GM21529 (cell line): ENCODE data around the gene SCFD1.

Experiments used
- ATAC-seq: cut with Tn5 transposase; IDR thresholded peaks from one replicate; pipeline ENCODE4 v1.9.1; 2021; ENCODE audit not compliant: unreplicated experiment

Gene SCFD1

DNA sequence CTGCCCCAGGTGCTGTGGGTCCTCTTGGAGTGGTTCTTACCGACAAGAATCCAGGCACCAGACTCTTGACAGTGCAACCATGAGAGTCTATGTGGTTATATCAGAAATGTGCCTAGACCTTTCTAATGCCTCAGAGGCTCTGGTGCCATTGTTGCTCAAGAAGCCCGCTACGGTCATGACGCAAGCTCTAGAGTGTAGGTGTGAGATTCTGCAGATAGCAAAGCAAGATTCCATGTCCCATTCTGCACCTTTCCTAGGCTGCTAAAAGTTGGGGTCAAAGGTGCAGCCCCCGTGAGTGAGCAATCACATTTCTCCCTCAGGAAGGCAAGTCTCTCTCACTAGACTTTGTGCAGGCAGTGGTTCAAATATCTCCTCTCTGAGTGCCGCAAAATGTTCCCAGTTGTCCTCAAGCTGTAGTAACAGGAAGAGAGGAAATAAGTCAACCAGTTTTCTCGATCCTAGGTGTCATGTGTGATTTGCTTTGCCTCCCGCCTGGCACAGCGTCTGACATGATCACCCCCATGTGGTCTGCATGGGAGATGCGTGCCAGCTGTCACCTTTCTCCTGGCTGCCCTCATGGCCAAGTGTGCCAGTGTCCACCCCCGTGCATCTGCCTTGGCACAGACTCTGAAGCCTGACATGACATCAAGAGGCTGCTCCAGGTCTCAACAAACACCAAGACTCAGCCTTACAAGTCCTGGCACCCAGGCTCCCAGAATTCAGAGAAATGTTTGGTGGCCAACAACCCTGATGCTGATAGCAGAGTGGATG lies 129.7 kb downstream of the SCFD1 start:
- ATAC-seq, result no peak

DNA sequence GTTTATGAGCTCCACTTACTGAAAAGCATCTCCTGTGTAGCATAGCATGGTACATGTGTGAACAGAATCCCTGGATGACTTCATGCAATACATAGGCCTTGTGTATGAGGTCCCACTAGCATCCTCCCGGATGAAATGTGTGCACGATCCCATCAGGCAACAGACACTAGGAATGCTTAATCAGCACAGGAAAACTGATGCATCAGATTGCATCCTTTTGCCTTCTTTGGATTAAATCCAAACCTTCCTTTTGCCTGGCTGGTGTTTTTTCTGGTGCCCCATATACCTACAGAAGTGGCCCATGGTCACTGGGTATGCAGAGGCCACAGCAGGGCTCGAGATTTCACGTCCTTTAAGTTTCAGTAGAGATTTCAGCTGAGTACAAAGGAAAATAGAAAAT lies 131.3 kb downstream of the SCFD1 start:
- no peak for ATAC-seq

DNA sequence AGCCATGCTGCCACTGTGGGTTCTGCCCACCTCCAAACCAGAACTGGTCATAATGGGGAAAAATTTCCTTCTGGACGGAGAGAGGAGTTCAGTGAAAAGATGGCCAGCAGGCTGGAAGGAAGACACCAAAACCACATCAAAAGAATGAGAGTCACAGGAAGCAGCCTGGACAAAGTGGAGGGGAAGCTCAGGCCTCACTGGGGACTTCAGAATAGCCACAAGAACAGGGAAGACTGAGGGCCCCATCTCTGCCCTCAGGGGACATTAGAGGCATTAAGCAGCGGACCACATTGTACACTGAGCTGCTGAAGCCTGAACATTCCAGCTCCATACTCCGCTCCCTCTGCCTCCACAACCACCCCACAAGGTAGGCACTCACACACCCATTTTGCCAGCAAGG lies 132.7 kb downstream of the SCFD1 start:
- no peak for ATAC-seq

DNA sequence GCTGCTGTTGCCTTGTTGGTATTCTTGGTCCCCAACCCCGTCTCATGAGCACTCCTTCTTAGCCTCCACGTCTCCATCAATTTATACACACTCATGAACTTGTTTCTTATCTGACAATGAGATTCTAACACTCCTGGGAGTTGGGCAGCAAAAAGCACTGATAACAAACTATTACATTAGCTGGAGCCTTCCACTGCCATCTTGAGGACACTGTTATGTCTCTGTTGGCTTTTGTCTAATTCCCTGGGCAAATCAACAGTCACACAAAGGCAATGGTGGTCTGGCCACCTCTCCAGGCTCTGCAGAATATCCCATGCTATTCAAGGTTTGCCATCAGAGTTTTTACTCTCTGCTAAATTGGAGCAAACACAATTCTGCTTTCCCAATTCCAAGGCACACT lies 134.5 kb downstream of the SCFD1 start:
- ATAC-seq, result no peak

DNA sequence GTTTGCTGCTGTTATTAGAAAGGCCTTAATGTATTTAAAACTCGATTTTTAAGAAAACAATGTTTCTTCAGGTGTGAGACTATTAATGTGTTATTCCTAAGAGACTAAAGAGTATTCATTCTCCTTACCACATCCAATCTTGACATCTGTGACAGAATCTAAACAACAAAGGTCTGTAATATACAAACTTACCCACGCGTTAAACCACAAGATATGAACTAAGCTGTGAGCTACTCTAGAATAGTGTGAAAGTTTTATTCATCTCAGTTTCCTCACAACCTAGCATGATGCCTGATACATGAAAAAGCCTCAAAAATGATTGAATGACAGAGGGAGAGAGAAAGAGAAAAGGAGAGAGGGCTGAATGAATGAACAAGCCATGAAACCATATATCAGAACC lies 135.0 kb downstream of the SCFD1 start:
- no peak for ATAC-seq

DNA sequence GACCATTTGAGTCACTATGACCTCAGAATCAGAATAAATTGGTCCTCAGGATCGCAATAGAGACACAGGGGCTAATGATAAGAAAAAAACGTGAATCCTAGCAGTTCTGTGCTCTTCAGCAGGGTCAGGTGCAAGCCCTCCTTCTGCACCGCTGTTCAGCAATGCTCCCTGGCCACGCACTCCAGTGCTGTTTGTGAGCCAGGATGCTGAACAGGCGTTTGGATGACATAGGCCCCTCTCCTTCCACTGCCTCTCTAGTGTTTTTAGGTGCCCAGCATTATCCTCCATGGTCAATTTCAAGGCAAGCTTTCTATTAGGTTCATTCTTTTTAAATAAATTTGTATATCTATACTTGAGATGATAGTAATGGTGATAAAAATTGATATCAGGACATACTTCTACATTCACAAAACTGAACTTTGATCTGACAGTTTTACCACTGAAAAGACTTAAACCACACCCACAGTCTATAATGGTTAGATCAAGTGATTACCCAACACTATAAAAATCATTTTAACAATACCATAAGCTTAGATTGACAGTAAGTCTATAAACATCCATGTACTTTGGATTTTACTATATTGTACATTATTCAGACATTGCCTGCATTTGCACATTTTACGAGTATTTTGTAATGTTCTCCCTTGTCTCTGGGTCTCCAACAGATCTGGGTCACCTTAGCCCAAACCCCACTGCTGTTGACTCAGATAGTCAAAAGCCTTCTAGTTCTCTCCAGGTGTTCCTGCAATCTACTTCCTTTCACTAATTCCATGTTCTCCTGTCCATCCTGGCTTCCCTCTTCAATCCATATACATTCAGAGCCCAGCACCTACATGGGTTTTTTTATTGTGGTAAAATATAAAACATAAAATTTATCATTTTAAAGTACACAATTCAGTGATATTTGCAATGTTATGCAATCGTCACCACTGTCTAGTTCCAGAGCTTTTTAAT lies 137.3 kb downstream of the SCFD1 start:
- no peak for ATAC-seq

DNA sequence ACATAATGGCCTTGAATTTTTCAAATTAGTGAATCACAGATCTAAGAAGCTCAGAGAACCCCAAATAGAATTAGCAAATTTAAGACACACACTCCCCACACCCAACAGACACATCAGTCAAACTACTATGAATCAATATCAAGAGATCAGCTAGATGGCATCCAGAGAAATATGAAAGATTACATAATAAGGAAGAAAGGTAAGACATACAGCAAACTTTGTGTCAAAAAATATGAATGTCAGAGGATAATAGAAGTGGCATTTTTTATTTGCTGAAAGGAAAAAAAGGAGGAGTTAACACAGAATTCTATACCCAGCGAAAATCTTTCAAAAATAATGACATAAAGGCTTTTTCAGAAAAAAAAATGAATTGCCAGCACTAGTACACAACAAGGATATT lies 141.8 kb downstream of the SCFD1 start:
- no peak for ATAC-seq

DNA sequence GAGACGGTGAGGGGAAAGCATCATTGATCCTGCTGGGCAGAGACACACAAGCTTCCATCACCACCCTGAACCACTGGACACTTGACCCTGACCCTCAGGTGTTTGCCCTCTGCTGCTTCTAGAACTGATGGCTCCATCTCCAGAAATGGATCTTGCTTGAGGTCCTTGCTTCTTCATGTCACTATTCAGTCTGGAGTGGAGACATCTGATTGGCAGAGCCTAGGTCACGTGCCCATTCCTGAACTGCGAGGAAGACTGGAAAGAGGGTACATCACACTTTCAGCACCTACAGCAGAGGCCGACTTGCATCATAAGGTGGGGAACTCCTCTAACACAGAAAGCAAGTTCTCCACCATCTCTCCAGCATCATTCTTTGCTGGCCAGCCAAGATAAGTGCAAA lies 145.5 kb downstream of the SCFD1 start:
- no peak for ATAC-seq

DNA sequence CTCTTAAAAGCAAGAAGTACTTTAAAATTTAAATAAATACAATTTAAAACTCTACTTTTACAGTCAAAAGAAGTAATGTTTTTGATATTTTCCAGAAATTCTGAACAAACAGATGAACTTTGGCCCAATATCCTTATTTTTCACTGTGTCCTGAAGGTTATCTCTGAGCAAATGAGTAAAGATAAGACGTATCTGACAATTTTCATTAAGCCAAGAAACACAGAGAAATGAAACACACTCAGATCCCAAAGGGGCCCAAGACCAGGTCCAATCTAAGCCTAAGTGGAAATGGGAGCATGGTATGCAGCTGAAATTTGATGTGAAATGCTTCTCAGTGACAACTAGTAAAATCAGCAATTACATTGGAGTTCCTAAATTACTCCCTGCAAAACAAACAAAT lies 146.7 kb downstream of the SCFD1 start:
- ATAC-seq, result no peak

DNA sequence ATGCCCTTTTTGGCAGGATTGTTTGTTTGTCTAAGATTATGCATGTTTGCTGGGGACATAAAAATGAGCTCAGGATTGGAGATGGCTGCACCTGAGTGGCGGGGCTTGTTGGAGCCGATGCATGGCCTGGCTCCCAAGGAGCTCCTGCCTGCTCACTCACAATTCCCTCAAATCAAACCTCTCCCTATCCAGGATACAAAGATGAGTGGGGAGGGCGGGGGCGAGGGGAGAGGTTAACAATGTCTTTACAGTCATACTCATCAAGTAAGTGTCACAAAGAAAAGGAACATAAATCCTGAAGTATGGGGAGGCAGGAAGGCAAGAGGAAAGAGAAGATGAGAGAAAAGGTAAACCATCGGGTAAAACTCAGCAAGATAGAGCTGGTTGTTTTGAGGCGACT lies 148.3 kb downstream of the SCFD1 start:
- ATAC-seq, result no peak

DNA sequence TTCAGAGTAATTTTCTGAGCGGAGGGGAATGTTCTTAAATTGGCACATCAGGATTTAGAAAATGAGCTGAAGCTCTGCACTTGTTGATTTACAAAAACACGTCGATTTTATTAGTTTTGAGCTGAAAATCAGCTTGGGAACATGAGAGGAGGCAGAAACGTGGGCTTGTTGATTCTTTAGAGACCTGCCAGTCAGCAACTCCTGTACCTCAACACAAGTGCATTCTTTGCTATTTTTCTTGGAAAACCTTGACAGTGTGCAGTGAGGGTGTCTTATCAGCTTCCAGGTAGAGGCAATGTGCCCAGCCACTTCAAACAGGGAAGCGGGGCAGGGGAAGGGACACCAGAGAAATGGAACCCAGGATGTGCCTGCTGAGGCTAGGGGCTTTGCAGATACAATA lies 149.5 kb downstream of the SCFD1 start:
- no peak for ATAC-seq

DNA sequence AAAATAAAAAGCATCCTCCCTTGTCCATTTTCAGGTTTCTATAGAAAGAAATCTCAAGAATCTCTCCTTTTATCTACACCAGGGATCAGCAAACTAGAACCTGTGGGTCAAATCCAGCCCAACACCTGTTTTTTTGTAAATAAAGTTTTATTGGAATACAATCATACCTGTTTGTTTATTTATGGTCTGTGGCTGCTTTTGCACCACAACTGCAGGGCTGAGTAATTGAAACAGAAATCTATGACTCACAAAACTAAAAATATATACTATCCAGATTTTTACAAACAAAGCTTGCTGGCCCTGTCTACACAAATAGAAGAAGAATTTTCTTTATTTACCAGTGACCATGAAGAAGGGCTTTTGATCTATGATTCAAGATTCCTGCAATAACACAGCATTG lies 157.1 kb downstream of the SCFD1 start:
- peak; percentile 87 for ATAC-seq
